Nephron progenitor cell (in vitro differentiated cells): ENCODE data around the gene SLC25A20.

Experiments used
- DNase-seq: peaks from one replicate; pipeline ENCODE4 v3.0.0; 2021
- H3K27ac Mint-ChIP-seq: 2 replicates; pipeline ENCODE4 v1.8.0; 2021; ENCODE audit warnings: mild to moderate bottlenecking, moderate library complexity, mixed read lengths
- H3K27me3 Mint-ChIP-seq: 2 replicates; pipeline ENCODE4 v1.8.0; 2021; ENCODE audit warnings: mild to moderate bottlenecking, low read depth, mixed read lengths; ENCODE audit not compliant: poor library complexity
- H3K36me3 Mint-ChIP-seq: 2 replicates; pipeline ENCODE4 v1.8.0; 2021; ENCODE audit warnings: low read depth, mixed read lengths
- H3K4me1 Mint-ChIP-seq: 2 replicates; pipeline ENCODE4 v1.8.0; 2021; ENCODE audit warnings: mixed read lengths
- H3K4me3 Mint-ChIP-seq: 2 replicates; pipeline ENCODE4 v1.8.0; 2021; ENCODE audit warnings: mild to moderate bottlenecking, moderate library complexity, mixed read lengths
- H3K9me3 Mint-ChIP-seq: 2 replicates; pipeline ENCODE4 v1.8.0; 2021; ENCODE audit warnings: mild to moderate bottlenecking, moderate library complexity, mixed read lengths
- CTCF ChIP-seq: fragments of 200-600 bp; sonication (generic); IDR thresholded peaks from 2 replicates; pipeline ENCODE4 v1.5.0; 2021; ENCODE audit warnings: antibody characterized with exemption

SLC25A20 gene

GRCh38 chr3:48898383-48899234 is at the start of gene SLC25A20:
Gene SLC25A20 (minus strand): TSS chr3:48898882. CDS start chr3:48898794, 88 bp downstream.
- peak within 1 kb of the TSS; percentile 23 for H3K27ac Mint-ChIP-seq
- no peaks in the 10 kb centered on the region for H3K36me3 Mint-ChIP-seq
- no peak for TF ChIP-seq CTCF
- peak; percentile 87 for DNase-seq
- H3K9me3 Mint-ChIP-seq, result no peaks in the 10 kb centered on the region
- H3K4me1 Mint-ChIP-seq, result peaks cover 38% of the 10 kb centered on the region
- H3K27me3 Mint-ChIP-seq, result no peaks in the 10 kb centered on the region
- H3K4me3 Mint-ChIP-seq, result peak within 1 kb of the TSS; percentile 91

- no peak for DNase-seq
- Mint-ChIP-seq H3K36me3 (peaks cover 25% of the 10 kb centered on the region), H3K4me3 (no peak overlapping the region), H3K4me1 (no peaks in the 10 kb centered on the region), H3K27ac (peak overlapping the region; percentile 37), H3K27me3 (no peaks in the 10 kb centered on the region), H3K9me3 (no peaks in the 10 kb centered on the region)
- TF ChIP-seq CTCF, result no peak
Observed at GRCh38 chr3:48945891-48946549, 47.3 kb upstream of the SLC25A20 start.

- TF ChIP-seq CTCF, result no peak
- Mint-ChIP-seq H3K27me3 (no peaks in the 10 kb centered on the region), H3K27ac (peak overlapping the region; percentile 1), H3K4me3 (no peak overlapping the region), H3K9me3 (no peaks in the 10 kb centered on the region), H3K4me1 (no peaks in the 10 kb centered on the region), H3K36me3 (peaks cover 27% of the 10 kb centered on the region)
- no peak for DNase-seq
Observed at GRCh38 chr3:48945432-48945831, 46.8 kb upstream of the SLC25A20 start.

GRCh38 chr3:48938689-48939088 is 40.0 kb upstream of the SLC25A20 start:
- peaks cover 9% of the 10 kb centered on the region for H3K9me3 Mint-ChIP-seq
- no peak for DNase-seq
- H3K4me1 Mint-ChIP-seq, result no peaks in the 10 kb centered on the region
- H3K27me3 Mint-ChIP-seq, result no peaks in the 10 kb centered on the region
- TF ChIP-seq CTCF, result no peak
- H3K4me3 Mint-ChIP-seq, result no peak overlapping the region
- H3K27ac Mint-ChIP-seq, result peak overlapping the region; percentile 8
- H3K36me3 Mint-ChIP-seq, result peaks cover 60% of the 10 kb centered on the region

GRCh38 chr3:48938156-48938555 is 39.5 kb upstream of the SLC25A20 start:
- Mint-ChIP-seq H3K27ac (peak overlapping the region; percentile 8), H3K4me1 (no peaks in the 10 kb centered on the region), H3K4me3 (no peak overlapping the region), H3K36me3 (peaks cover 59% of the 10 kb centered on the region), H3K27me3 (no peaks in the 10 kb centered on the region), H3K9me3 (peaks cover 10% of the 10 kb centered on the region)
- DNase-seq, result no peak
- TF ChIP-seq CTCF, result no peak
